WTC11 (cell line): ENCODE measurements around the gene S1PR3.

ENCODE experiments used
- OVOL2 ChIP-seq: fragments of 250-450 bp; sonication (Bioruptor Pico); IDR thresholded peaks from 2 replicates; pipeline ENCODE4 v1.9.0; 2021; ENCODE audit warnings: mild to moderate bottlenecking, borderline replicate concordance
- TF ChIP-seq, protein P1 (sequence below): fragments of 200-600 bp; IDR thresholded peaks from 2 replicates; pipeline ENCODE4 v1.8.0; 2022; ENCODE audit warnings: antibody characterized with exemption

DNA sequence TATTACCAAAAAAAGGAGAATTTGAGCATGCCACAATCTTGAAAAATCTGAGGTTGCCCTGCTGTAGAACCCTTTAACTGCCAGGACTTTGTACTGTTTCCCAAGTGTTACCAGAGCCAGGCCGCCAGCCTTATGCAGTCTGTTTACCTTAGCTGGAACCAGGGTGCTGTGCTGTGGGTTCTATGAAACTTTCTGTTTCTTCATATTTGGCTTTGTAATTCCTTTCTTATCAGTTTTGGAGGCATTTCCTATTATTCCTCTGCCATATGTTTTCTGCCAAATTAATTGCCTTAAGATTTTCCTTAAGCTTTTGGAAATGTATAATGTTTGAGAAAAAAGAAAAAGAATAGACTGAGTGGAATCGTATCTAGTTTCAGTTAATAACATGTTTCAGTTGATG is 2.1 kb downstream of the S1PR3 start:
- TF ChIP-seq, protein P1, sequence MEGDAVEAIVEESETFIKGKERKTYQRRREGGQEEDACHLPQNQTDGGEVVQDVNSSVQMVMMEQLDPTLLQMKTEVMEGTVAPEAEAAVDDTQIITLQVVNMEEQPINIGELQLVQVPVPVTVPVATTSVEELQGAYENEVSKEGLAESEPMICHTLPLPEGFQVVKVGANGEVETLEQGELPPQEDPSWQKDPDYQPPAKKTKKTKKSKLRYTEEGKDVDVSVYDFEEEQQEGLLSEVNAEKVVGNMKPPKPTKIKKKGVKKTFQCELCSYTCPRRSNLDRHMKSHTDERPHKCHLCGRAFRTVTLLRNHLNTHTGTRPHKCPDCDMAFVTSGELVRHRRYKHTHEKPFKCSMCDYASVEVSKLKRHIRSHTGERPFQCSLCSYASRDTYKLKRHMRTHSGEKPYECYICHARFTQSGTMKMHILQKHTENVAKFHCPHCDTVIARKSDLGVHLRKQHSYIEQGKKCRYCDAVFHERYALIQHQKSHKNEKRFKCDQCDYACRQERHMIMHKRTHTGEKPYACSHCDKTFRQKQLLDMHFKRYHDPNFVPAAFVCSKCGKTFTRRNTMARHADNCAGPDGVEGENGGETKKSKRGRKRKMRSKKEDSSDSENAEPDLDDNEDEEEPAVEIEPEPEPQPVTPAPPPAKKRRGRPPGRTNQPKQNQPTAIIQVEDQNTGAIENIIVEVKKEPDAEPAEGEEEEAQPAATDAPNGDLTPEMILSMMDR: no peak
- TF ChIP-seq OVOL2: no peak
